HepG2 (cell line): Measurements from ENCODE around the gene ITIH3. TPM values are rescaled to one million over a fixed set of nuclear protein-coding genes. Genes with fewer than 3 reads are reported as not detected.
A peak's percentile ranks its signal among the peaks of the same experiment; 100 is the strongest.

Experiments used
- ATAC-seq: fragments of 200-7000 bp; cut with Tn5 transposase; 3 replicates; pipeline ENCODE4 v1.9.1; 2020; ENCODE audit warnings: mild to moderate bottlenecking, moderate library complexity
- BruUV-seq: library from RNA; stranded (reverse); fragments of 400-500 nt; replicated peaks from 2 replicates; lab custom pipeline; 2021; lab: Mats Ljungman, UMichigan
- CTCF ChIA-PET: fragments of 300-600 bp; formaldehyde crosslinking; extraction: SDS; loops from one replicate; lab custom pipeline; 2021; ENCODE audit warnings: low total read pairs, inconsistent platforms, low intra/inter-chr PET ratio; lab: Yijun Ruan, JAX
- POLR2A ChIA-PET: fragments of 350-600 bp; sonication (Branson Sonifier 250); formaldehyde crosslinking; loops from one replicate; lab custom pipeline; 2020; ENCODE audit warnings: antibody characterized with exemption, inconsistent platforms; lab: Yijun Ruan, JAX
- DNase-seq: peaks from one replicate; pipeline ENCODE4 v3.0.0-alpha.2; 2015; ENCODE audit warnings: low spot score
- FAIRE-seq: peaks from 3 replicates; lab custom pipeline; 2011; peaks lifted over from hg19 to GRCh38; lab: Jason Lieb, UNC
- H2AFZ ChIP-seq: one replicate; pipeline ENCODE4 v1.6.1; 2011; ENCODE audit warnings: low read length, inconsistent platforms
- H3K27ac ChIP-seq: fragments of 300-600 bp; 3 replicates; pipeline ENCODE4 v1.8.0; 2011; ENCODE audit warnings: mixed run types, mild to moderate bottlenecking, mixed read lengths, low read length, inconsistent platforms; ENCODE audit not compliant: insufficient read depth; ENCODE audit errors: extremely low read length
- H3K27me3 ChIP-seq, 2 experiments: fragments of 200-600 bp in 1 of 2; 2 replicates in 1 of 2; 3 replicates in 1 of 2; pipeline versions ENCODE4 v1.6.0 to v1.8.0; 2011; ENCODE audit warnings: low read length in 2 of 2, mild to moderate bottlenecking in 2 of 2, moderate library complexity in 2 of 2, inconsistent platforms in 1 of 2; ENCODE audit not compliant: insufficient read depth in 2 of 2, control insufficient read depth in 1 of 2
- H3K36me3 ChIP-seq, 2 experiments: fragments of 200-600 bp in 1 of 2; replicated peaks in 1 of 2; 2 replicates in 1 of 2; 3 replicates in 1 of 2; pipeline versions ENCODE4 v1.5.1 to v1.8.0; 2011; ENCODE audit warnings: low read length in 2 of 2, inconsistent platforms in 1 of 2; ENCODE audit not compliant: insufficient read depth in 2 of 2, control insufficient read depth in 1 of 2
- H3K4me1 ChIP-seq: 2 replicates; pipeline ENCODE4 v1.5.1; 2012; ENCODE audit warnings: low read length, inconsistent platforms; ENCODE audit not compliant: insufficient read depth
- H3K4me2 ChIP-seq: 2 replicates; pipeline ENCODE4 v1.6.0; 2011; ENCODE audit warnings: low read depth, low read length, inconsistent platforms
- H3K4me3 ChIP-seq, 3 experiments: fragments of 200-600 bp in 1 of 3; sonication (generic), shearing (Covaris generic) in 1 of 3; replicated peaks in 1 of 3; 2 replicates each; pipeline ENCODE4 v1.5.1; 2011 to 2016; ENCODE audit warnings: low read length in 3 of 3, inconsistent platforms in 2 of 3, low read depth in 2 of 3, mild to moderate bottlenecking in 2 of 3, control low read depth in 1 of 3, mixed read lengths in 1 of 3; ENCODE audit not compliant: insufficient read depth in 1 of 3
- H3K79me2 ChIP-seq: one replicate; pipeline ENCODE4 v1.6.1; 2011; ENCODE audit warnings: low read length, inconsistent platforms; ENCODE audit not compliant: insufficient read depth
- H3K9ac ChIP-seq: 2 replicates; pipeline ENCODE4 v1.6.0; 2011; ENCODE audit warnings: mild to moderate bottlenecking, low read depth, low read length, inconsistent platforms; ENCODE audit not compliant: insufficient read depth
- H3K9me3 ChIP-seq: 2 replicates; pipeline ENCODE4 v1.5.1; 2012; ENCODE audit warnings: mild to moderate bottlenecking, low read length
- H4K20me1 ChIP-seq: 2 replicates; pipeline ENCODE4 v1.6.0; 2011; ENCODE audit warnings: inconsistent platforms, mild to moderate bottlenecking, low read length, moderate library complexity; ENCODE audit not compliant: insufficient read depth
- ARID5B ChIP-seq: IDR thresholded peaks from 2 replicates; pipeline ENCODE4 v1.4.0; 2020; ENCODE audit warnings: mild to moderate bottlenecking, missing genetic modification reagents
- CHD2 ChIP-seq: IDR thresholded peaks from 2 replicates; pipeline ENCODE4 v1.6.1; 2011; ENCODE audit warnings: low read depth, low read length, improper control_type of control experiment
- MLX ChIP-seq: IDR thresholded peaks from 2 replicates; pipeline ENCODE4 v1.6.1; 2016
- NFAT5 ChIP-seq: sonication (generic); formaldehyde crosslinking; IDR thresholded peaks from 2 replicates; pipeline ENCODE4 v1.4.0; 2020; ENCODE audit warnings: missing genetic modification reagents
- NR3C1 ChIP-seq: sonication (generic); formaldehyde crosslinking; IDR thresholded peaks from 2 replicates; pipeline ENCODE4 v1.4.0; 2020; ENCODE audit warnings: missing genetic modification reagents
- RBM39 ChIP-seq: fragments of 200-400 bp; formaldehyde crosslinking; IDR thresholded peaks from one replicate; pipeline ENCODE4 v1.6.1; 2018; ENCODE audit warnings: antibody characterized with exemption, mild to moderate bottlenecking, low read depth, low read length; ENCODE audit not compliant: poor library complexity, severe bottlenecking
- ZNF274 ChIP-seq: sonication (generic); formaldehyde crosslinking; IDR thresholded peaks from 2 replicates; pipeline ENCODE4 v1.5.1; 2020; ENCODE audit warnings: mild to moderate bottlenecking, missing genetic modification reagents
- ZNF788 ChIP-seq: sonication (generic); formaldehyde crosslinking; IDR thresholded peaks from 2 replicates; pipeline ENCODE4 v1.5.0; 2020; ENCODE audit warnings: mild to moderate bottlenecking, missing genetic modification reagents, borderline replicate concordance
- WGBS: methylation state at CpG from one replicate; pipeline ENCODE4 v1.1.6; 2017; ENCODE audit warnings: low lambda C conversion rate; 5-methylcytosine and 5-hydroxymethylcytosine counted together
- in situ Hi-C: cut with HindIII; loops from 2 replicates; pipeline ENCODE4 v1.10.0; 2017; ENCODE audit warnings: low pct_unique_long_range_greater_than_20kb; ENCODE audit not compliant: extremely low pct_ligation_motif_present
- intact Hi-C: fragments of 100-400 bp; cut with micrococcal nuclease; formaldehyde crosslinking; loops from one replicate; pipeline ENCODE4 v1.10.0; 2022; ENCODE audit not compliant: unreplicated experiment
- polyA plus RNA-seq, 8 experiments: library from polyadenylated mRNA; depleted of rRNA in 3 of 8; stranded (reverse) in 7 of 8; unstranded in 1 of 8; fragments of >200 nt; fragmentation: Illumina TruSeq in 4 of 8; extraction: Trizol in 4 of 8; gene quantifications; 2 replicates each; pipeline versions ENCODE4 v1.2.1 to v1.2.3, GENCODE V29; 2011 to 2016; ENCODE audit warnings: low read depth in 4 of 8, missing spikeins in 1 of 8, mixed read lengths in 1 of 8; ENCODE audit not compliant: insufficient read depth in 1 of 8
- total RNA-seq, 5 experiments: library from RNA; depleted of rRNA; stranded (reverse); fragments of >200 nt; fragmentation: Illumina TruSeq; extraction: Trizol; gene quantifications; 2 replicates each; pipeline ENCODE4 v1.2.3, GENCODE V29; 2016; ENCODE audit warnings: low read depth in 1 of 5

The ITIH3 gene
- total and polyA plus RNA-seq, 2 of the 13 experiments (the other 11 are each of a cell fraction or from before 2014, with no cell fraction given): 105 to 632 TPM

GRCh38 chr3:52830535-52831258 is 36.1 kb downstream of the ITIH3 start, which contains the start of gene ITIH4 (continued):
- TF ChIP-seq NFAT5 (CRISPR knock-in tag) (no peak), RBM39 (peak; percentile 31), ZNF788 (0 out of 2 replicates have a peak, but pooled peaks have one; percentile 22), NR3C1 (CRISPR knock-in tag) (no peak)

GRCh38 chr3:52831500-52832301 is 37.1 kb downstream of the ITIH3 start:
- no peaks in the 10 kb centered on the region for H3K27me3 ChIP-seq
- peak overlapping the region in 2 of 3 experiments; percentile 35 to 60; a peak in 3 of 6 replicates for H3K4me3 ChIP-seq
- H3K27ac ChIP-seq: no peak overlapping the region
- POLR2A ChIA-PET: interaction anchor here (1.8 kb wide), 1 partner anchor 37 kb away, joined by 4 read pairs; the partner anchor contains the start of gene ITIH3
- peak overlapping the region; percentile 86 for H3K4me2 ChIP-seq
- intact Hi-C loops (no loop called here), in situ Hi-C loops (no loop called here)
- BruUV-seq: no TSS peak
- no peaks in the 10 kb centered on the region for H4K20me1 ChIP-seq
- CTCF ChIA-PET: no interaction called here
- H3K4me1 ChIP-seq: peaks cover 75% of the 10 kb centered on the region
- H3K9ac ChIP-seq: no peak overlapping the region
- H3K79me2 ChIP-seq: no peaks in the 10 kb centered on the region
- ATAC-seq: peak; percentile 13
- FAIRE-seq: peak; percentile 43
- no peaks in the 10 kb centered on the region for H3K9me3 ChIP-seq
- WGBS: 0% methylated on average over 5 of the region's 21 CpGs
- DNase-seq: peak; percentile 64
- H3K36me3 ChIP-seq: no peaks in the 10 kb centered on the region
- H2AFZ ChIP-seq: no peak overlapping the region
- TF ChIP-seq ARID5B (CRISPR knock-in tag) (peak; percentile 25; the same call in 1 of the 2 replicates), ZNF274 (CRISPR knock-in tag) (no peak), CHD2 (no peak), MLX (CRISPR knock-in tag) (no peak)
